OCI-LY7 (cell line): Measurements from ENCODE around the gene CLDN16.

Source experiments
- EZH2phosphoT487 ChIP-seq: fragments of 200-600 bp; sonication (generic); IDR thresholded peaks from 2 replicates; pipeline ENCODE4 v1.6.1; 2018; ENCODE audit warnings: low read depth, borderline replicate concordance, mild to moderate bottlenecking, mixed run types, antibody characterized with exemption, low read length, moderate library complexity, mixed read lengths
- TF ChIP-seq, protein P1 (sequence below): fragments of 200-600 bp; sonication (generic); conservative IDR thresholded peaks from 2 replicates; pipeline ENCODE4 v1.5.1; 2014; ENCODE audit warnings: mild to moderate bottlenecking, antibody characterized with exemption, low read length, moderate library complexity, mixed read lengths

DNA sequence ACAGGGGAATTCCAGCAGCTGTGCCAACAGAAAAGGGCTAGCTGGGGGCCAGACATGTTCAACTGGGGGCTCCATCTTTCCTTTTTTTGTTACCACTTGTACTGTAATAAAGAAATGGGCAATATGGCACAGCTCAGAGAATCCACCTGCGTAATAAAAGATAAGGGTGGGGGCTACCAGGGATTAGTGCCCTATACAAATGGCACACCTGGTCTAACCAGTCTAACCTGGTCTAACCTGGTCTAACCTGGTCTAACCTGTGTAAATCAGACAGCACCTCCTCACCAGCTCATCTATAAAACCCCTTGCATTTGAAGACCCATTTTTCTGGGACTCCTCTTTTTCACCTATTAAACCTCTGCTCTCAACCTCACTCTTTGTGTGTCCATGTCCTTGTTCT lies 26.2 kb upstream of the CLDN16 start:
- TF ChIP-seq, protein P1, sequence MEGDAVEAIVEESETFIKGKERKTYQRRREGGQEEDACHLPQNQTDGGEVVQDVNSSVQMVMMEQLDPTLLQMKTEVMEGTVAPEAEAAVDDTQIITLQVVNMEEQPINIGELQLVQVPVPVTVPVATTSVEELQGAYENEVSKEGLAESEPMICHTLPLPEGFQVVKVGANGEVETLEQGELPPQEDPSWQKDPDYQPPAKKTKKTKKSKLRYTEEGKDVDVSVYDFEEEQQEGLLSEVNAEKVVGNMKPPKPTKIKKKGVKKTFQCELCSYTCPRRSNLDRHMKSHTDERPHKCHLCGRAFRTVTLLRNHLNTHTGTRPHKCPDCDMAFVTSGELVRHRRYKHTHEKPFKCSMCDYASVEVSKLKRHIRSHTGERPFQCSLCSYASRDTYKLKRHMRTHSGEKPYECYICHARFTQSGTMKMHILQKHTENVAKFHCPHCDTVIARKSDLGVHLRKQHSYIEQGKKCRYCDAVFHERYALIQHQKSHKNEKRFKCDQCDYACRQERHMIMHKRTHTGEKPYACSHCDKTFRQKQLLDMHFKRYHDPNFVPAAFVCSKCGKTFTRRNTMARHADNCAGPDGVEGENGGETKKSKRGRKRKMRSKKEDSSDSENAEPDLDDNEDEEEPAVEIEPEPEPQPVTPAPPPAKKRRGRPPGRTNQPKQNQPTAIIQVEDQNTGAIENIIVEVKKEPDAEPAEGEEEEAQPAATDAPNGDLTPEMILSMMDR: no peak
- TF ChIP-seq EZH2phosphoT487: no peak
